Measurements from ENCODE around the gene BPIFB1.

The BPIFB1 gene

GRCh38 chr20:33296206-33296605 lies 13.2 kb downstream of the BPIFB1 start:
- no peak for DNase-seq (ENCODE audit: low read depth, low spot score)

GRCh38 chr20:33298391-33298790 lies 15.4 kb downstream of the BPIFB1 start:
- no peak for DNase-seq (ENCODE audit: low read depth, low spot score)

GRCh38 chr20:33299111-33299603 lies 16.1 kb downstream of the BPIFB1 start:
- DNase-seq (ENCODE audit: low read depth, low spot score): peak; percentile 51

- no peak for DNase-seq (ENCODE audit: low read depth, low spot score)
These were observed 18.3 kb downstream of the BPIFB1 start for GRCh38 chr20:33301192-33301930.

GRCh38 chr20:33303595-33303994 lies 20.6 kb downstream of the BPIFB1 start:
- no peak for DNase-seq (ENCODE audit: low read depth, low spot score)

DNA sequence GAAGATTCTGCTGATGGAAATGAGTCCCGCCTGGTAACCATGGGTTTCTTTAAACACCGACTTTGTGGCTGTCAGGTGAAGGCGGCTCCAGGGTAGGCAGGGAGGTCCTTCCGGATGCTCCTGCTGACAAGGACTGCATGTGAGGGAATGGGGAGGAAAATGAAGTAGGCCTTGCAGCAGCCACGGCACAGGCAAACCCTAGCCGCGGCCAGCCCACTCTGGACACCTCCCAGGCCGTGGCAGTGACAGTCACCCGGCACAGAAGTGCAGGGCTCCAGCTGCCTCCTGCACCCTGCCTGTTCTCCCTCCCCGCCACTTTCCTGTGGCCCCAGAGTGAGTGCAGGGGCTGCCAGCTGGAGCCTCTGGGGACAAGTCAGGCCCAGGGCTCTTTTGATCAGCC lies 21.0 kb downstream of the BPIFB1 start:
- DNase-seq (ENCODE audit: low read depth, low spot score): no peak

DNA sequence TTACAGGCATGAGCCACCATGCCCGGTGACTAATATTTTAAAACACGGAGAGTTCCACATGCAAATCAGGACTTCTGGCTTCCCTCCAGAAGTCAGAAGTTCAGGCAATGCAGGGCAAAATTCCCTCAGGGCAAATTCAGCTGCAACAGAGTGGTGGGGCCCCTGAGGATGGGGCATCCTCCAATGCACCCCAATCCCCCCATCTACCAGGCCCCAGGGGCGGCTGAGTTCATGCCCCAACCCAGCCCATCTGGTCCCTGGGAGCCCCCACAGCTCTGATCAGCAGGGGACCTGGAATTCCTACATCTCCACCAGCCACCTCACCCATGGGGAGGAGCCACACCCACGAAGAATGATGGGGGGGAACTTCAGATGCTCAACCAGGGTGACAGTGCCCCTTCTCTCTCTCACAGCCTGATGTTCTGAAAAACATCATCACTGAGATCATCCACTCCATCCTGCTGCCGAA lies 22.6 kb downstream of the BPIFB1 start:
- DNase-seq (ENCODE audit: low read depth, low spot score): no peak

DNA sequence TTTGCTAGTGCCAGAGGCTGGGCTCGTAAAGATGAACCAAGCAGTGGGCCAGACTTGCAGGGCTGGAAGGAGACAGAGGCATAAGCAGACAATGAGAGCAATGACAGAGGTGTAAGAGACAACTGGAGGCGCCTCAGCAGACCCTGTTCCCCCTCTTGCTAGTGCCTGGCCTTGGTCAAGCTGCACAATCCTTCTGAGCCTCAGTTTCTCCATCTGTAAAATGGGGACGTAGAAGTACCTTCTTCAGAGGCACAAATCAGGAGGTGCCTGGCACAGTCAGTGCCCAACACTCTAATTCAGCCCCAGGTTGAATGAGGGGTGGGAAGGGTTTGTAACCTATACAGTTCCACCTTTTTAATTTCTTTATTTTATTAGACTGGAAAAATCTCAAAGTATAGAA lies 23.2 kb downstream of the BPIFB1 start:
- no peak for DNase-seq (ENCODE audit: low read depth, low spot score)

DNA sequence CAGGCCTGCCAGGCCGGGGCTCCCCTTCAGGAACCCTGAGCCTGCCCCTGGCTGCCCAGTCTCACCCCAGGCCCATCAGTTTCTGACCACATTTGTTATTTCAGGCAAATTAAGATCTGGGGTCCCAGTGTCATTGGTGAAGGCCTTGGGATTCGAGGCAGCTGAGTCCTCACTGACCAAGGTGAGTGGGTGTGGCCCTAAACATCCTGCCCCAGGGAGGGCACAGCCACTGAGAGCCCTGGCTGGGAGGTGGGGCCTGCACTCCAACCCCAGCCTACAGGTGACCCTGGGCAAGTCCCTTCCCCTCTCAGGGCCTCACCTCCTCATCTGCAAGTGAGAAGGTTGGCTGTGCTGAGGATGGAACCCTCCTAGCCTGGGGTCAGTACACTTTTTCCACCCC lies 23.8 kb downstream of the BPIFB1 start:
- DNase-seq (ENCODE audit: low read depth, low spot score): no peak

DNA sequence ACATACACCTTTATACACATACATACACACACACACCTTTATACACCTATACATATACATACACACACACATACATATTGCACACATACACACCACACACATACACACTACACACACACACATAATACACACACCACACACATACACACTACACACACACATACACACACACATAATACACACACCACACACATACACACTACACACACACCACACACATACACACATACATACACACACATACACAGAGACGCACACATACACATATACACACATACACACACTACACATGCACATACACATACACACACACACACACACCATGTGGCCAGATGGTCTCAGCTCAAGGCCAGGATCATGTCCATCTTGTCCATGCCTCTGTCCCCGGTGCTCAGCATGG lies 25.7 kb downstream of the BPIFB1 start:
- no peak for DNase-seq (ENCODE audit: low read depth, low spot score)

DNA sequence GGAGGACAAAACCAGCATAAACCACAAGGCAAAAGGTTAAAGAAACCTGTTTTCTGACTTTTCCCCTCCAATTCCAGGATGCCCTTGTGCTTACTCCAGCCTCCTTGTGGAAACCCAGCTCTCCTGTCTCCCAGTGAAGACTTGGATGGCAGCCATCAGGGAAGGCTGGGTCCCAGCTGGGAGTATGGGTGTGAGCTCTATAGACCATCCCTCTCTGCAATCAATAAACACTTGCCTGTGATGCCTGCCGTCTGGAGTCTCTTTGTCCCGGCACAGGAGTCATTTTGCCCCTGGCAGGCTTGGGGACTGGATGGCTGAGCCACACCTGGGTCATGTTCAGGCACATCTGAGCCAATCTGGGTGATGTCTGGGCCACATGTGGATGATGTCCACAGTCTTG lies 26.6 kb downstream of the BPIFB1 start:
- DNase-seq (ENCODE audit: low read depth, low spot score): no peak

GRCh38 chr20:33310327-33310899 lies 27.4 kb downstream of the BPIFB1 start:
- DNase-seq (ENCODE audit: low read depth, low spot score): no peak

GRCh38 chr20:33311011-33311410 lies 28.0 kb downstream of the BPIFB1 start:
- DNase-seq (ENCODE audit: low read depth, low spot score): no peak

DNA sequence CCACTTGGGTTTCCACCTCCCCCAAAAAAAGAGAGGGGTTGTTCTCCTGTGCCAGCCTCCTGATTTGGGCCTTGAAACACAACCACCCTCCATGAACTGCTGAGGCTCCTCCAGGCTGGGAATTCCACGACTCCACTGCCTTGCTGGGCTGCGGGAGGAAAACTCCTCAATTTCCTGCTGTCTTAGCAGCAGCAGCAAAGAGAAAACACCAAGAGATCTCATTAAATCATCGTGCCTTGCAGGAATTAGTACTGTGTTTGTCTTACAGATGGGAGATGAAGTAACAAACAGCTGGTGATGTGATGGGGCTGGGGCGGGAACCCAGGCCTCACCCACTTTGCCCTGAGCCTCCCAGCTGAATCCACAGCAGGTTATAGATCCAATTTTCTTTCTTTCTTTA lies 29.0 kb downstream of the BPIFB1 start:
- no peak for DNase-seq (ENCODE audit: low read depth, low spot score)

GRCh38 chr20:33312583-33312982 lies 29.6 kb downstream of the BPIFB1 start:
- no peak for DNase-seq (ENCODE audit: low read depth, low spot score)

DNA sequence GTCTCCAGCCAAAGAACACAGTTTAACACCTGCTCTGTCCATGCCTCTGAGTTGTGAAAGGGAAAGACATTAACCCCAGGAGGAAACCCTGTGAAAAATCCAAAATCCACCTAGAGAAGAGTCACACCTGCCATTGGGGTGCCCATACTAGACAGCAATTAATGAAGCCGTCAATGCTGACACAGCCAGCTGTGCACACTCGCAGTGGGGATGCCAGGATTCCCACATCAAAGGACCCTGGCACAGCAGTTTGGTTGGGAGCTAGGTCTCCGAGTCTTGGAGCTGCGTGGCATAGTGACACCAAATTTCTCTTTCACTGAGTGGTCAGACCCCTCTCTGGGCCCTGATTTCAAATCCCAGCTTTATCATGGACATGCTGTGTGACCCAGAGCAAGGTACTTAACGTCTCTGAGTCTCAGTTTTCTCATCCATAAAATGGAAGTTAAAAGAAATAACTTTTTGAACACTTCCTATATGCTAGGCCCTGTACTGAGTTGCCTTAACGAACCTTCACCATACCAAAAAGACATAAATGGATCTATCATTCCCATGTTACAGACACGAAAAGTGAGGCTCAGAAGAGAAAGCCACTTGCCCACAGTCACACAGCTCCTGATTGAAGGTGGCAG lies 30.8 kb downstream of the BPIFB1 start:
- DNase-seq (ENCODE audit: low read depth, low spot score): no peak

GRCh38 chr20:33316343-33316742 lies 33.3 kb downstream of the BPIFB1 start:
- DNase-seq (ENCODE audit: low read depth, low spot score): no peak

DNA sequence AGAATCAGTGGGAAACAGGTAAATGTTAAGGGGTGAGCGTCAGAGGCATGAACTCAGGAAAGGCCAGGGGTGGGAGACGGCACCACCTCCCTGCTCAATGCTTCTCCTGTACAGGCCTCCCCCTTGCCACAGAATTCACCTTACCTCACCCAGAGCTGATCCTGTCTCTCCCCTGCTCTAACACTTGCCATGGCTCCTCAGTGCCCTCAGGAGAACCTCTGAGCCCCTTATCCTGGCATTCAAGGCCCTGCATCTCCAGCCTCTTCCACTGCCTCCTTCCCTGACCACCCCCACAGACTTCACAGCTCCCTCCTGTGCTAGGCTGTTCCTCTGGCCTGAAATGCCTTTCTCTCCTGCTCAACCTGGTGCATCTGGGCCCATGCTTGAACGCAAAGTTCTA lies 33.9 kb downstream of the BPIFB1 start:
- no peak for DNase-seq (ENCODE audit: low read depth, low spot score)

DNA sequence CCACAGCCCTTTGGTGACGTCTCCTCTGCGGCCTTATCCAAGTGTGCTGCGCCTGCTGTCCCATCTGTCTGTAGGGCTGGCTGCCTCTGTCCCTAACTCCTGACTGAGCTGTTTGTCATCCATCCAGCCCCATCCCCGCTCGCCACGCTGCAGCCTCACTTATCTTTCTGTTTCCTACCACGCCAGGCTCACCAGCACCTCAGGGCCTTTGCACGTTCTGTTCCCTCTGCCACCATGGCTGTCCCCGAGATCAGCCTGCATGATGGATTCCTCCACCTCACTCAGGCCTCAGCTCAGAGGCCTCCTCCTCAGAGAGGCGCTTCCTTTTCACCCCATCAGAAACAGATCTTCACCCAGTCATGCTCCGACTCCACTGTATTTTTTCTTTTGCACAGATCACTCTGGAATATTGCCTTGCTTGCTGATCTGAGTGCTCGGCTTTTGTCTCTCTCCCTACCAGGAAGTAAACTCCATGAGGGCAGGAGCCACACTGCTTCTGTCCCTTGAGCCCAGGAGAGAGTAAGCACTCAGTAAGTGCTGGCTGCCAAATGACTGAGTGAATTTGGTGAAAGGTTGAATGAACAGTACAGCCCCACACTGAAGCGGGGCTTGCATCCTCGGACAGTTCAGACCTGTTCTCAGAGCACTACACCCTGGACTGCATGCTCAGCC lies 34.5 kb downstream of the BPIFB1 start:
- DNase-seq (ENCODE audit: low read depth, low spot score): no peak

DNA sequence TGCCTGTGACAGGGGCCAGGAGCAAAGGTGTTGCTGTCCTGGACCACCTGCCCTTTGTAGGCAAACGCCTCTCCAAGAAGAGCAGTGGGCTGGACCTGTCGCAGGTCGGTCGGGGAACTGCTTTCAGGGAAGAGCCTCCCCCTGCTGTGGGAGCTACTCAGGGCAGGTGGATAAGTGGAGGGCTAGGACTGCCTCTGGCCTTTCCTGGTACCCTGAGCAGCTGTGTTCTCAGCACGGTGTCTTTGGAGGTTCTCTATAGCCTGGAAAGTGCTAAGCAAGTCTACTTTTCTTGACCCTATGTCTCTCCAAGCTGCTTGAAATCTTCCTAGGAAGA lies 35.0 kb downstream of the BPIFB1 start:
- no peak for DNase-seq (ENCODE audit: low read depth, low spot score)

DNA sequence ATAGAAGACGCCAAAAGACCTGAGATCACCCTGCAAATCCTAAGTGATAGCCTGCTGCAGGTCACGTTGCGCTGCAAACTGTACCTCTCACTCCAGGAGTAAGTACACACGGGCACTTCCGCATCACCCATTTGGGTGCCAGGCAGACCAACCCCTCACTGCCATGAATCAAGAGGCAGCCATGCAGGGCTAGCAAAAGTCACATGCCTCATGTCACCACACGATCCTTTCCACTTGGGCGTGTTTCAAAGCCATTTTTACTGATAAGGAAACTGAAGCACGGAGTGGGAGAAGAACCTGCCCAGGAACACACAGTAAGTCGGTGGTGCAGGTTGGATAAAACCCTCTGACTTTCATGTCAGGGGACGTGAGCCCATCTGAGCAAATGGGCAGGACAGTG lies 37.0 kb downstream of the BPIFB1 start:
- DNase-seq (ENCODE audit: low read depth, low spot score): no peak

- DNase-seq (ENCODE audit: low read depth, low spot score): no peak
These were observed 39.4 kb downstream of the BPIFB1 start for GRCh38 chr20:33322456-33322855.

DNA sequence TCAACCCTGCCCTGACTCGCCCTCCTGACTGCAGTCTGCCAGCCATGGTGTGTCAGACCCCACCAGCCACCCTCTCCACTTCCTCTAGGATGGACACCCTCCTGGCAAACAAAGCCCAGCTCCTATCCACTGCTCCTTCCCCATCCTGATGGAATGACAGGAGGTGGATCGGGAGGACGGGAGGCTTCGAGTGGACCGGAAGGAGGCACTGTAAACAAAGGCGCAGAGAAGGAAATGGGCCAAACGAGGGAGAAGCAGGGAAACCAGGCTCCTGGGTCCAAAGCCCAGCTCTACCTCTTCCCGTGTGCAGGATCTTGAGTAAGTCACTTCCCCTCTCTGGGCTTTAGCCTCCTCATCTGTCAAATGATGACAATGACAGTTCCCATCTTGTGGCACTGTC lies 40.2 kb downstream of the BPIFB1 start:
- DNase-seq (ENCODE audit: low read depth, low spot score): no peak

Measured in activated CD4-positive, CD25-positive, alpha-beta regulatory T cell treated with anti-CD3 and anti-CD28 coated beads, Interleukin-2, amount 50 U/mL, for 16 hours (primary cell).